GM18870 (cell line): ENCODE results near the gene ELF4.

ENCODE experiments used
- ATAC-seq: cut with Tn5 transposase; IDR thresholded peaks from one replicate; pipeline ENCODE4 v1.9.1; 2021; ENCODE audit warnings: moderate library complexity; ENCODE audit not compliant: unreplicated experiment

The ELF4 gene

GRCh38 chrX:130085551-130086446 lies 24.5 kb downstream of the ELF4 start:
- no peak for ATAC-seq

GRCh38 chrX:130084631-130085237 lies 25.6 kb downstream of the ELF4 start:
- ATAC-seq, result no peak

GRCh38 chrX:130083656-130084382 lies 26.5 kb downstream of the ELF4 start:
- ATAC-seq, result no peak

- ATAC-seq, result no peak
Observed at GRCh38 chrX:130083107-130083490, 27.2 kb downstream of the ELF4 start.

GRCh38 chrX:130082244-130083106 lies 27.8 kb downstream of the ELF4 start:
- peak; percentile 69 for ATAC-seq

- no peak for ATAC-seq
Observed at GRCh38 chrX:130081421-130082045, 28.8 kb downstream of the ELF4 start.

- ATAC-seq, result no peak
Observed at GRCh38 chrX:130080791-130081367, 29.4 kb downstream of the ELF4 start.

GRCh38 chrX:130079824-130080406 lies 30.4 kb downstream of the ELF4 start:
- ATAC-seq, result no peak

GRCh38 chrX:130075777-130076176 lies 34.5 kb downstream of the ELF4 start:
- ATAC-seq, result no peak

- ATAC-seq, result no peak
Observed at GRCh38 chrX:130072345-130072740, 38.0 kb downstream of the ELF4 start.

GRCh38 chrX:130071611-130072344 lies 38.5 kb downstream of the ELF4 start:
- ATAC-seq, result no peak

GRCh38 chrX:130066975-130067615 lies 43.2 kb downstream of the ELF4 start:
- ATAC-seq, result no peak

- no peak for ATAC-seq
Observed at GRCh38 chrX:130060122-130061069, 49.9 kb downstream of the ELF4 start.

GRCh38 chrX:130058652-130059051 lies 51.6 kb downstream of the ELF4 start:
- no peak for ATAC-seq

- ATAC-seq, result no peak
Observed at GRCh38 chrX:130057209-130057608, 53.1 kb downstream of the ELF4 start.

GRCh38 chrX:130055899-130056298 lies 54.4 kb downstream of the ELF4 start:
- ATAC-seq, result no peak

GRCh38 chrX:130055103-130055502 lies 55.2 kb downstream of the ELF4 start:
- no peak for ATAC-seq
